ENCODE measurements around the gene RSKR.
A peak's percentile ranks its signal among the peaks of the same experiment; 100 is the strongest.
"Not testable (repeated sequence)": the region's sequence is repeated elsewhere in the genome, so short reads cannot be mapped to it uniquely, and the experiment has no call there.

The RSKR gene

DNA sequence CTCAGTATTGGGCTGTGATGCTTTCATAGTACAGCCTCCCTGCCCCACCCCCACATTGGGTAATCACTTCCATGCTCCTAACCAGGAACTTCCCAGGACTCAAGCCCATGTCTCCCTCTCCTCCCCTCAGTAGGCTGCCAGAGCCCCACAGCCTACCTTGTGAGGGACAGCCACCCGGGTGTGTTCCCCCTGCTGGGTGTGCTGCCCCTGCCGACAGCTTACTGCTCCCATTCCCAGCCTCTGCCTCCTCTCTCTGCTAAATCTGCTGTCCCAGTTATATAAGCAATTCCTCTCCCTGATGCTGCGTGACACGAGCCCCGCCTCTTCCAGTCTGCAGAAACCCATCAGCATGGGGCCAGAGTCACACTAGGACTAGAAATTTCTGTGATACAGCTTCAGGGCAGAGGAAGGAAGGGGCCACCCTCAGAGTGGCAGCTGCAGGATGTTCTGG lies at the start of gene RSKR:
Gene RSKR (minus strand): TSS at position 255 of the 451 bp plus-strand sequence. CDS start 24 bp downstream, at position 231.
- DNase-seq (ENCODE audit: low spot score): peak; percentile 69

- no peak for DNase-seq (ENCODE audit: low spot score)
Measured at GRCh38 chr17:28663723-28664122, 49.7 kb upstream of the RSKR start.

- no peak for DNase-seq (ENCODE audit: low spot score)
Measured at GRCh38 chr17:28662527-28662829, 48.5 kb upstream of the RSKR start.

- peak; percentile 95 for DNase-seq (ENCODE audit: low spot score)
Measured at GRCh38 chr17:28661635-28662526, 47.9 kb upstream of the RSKR start, which contains the start of the genes SDF2 and SUPT6H. Gene SDF2 (minus strand): TSS chr17:28661906. CDS start chr17:28661876, 30 bp downstream. Gene SUPT6H (plus strand): TSS chr17:28662205. CDS start chr17:28673402, 11,197 bp downstream.

- not testable (repeated sequence) for DNase-seq (ENCODE audit: low spot score)
Measured at GRCh38 chr17:28659497-28659881, 45.5 kb upstream of the RSKR start.

- not testable (repeated sequence) for DNase-seq (ENCODE audit: low spot score)
Measured at GRCh38 chr17:28658766-28659496, 44.9 kb upstream of the RSKR start.

DNA sequence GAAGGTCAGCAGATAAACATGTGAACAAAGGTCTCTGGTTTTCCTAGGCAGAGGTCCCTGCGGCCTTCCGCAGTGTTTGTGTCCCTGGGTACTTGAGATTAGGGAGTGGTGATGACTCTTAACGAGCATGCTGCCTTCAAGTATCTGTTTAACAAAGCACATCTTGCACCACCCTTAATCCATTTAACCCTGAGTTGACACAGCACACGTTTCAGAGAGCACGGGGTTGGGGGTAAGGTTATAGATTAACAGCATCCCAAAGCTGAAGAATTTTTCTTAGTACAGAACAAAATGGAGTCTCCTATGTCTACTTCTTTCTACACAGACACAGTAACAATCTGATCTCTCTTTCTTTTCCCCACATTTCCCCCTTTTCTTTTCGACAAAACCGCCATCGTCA lies 44.4 kb upstream of the RSKR start:
- DNase-seq (ENCODE audit: low spot score): not testable (repeated sequence)

GRCh38 chr17:28657756-28658155 lies 43.8 kb upstream of the RSKR start:
- no peak for DNase-seq (ENCODE audit: low spot score)

DNA sequence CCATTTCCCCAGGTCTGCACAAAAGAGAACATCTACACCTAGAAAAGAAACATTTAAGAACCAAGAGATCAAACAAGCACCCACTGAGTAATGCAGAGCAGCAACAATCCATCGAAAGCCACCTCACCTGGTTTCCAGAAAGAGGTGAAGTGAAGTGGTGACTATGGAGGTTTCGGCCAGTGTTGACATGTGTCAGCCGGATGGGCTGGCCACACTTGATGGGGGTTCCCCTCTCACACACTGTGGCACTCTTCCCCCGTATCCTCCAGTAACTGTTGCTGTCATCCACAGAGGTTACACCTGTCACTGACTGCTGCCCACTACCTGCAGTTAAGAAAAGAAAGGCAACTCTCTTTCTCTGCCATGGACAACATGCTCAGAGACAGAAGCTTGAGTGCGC lies 41.2 kb upstream of the RSKR start:
- no peak for DNase-seq (ENCODE audit: low spot score)

- DNase-seq (ENCODE audit: low spot score): no peak
Measured at GRCh38 chr17:28648698-28649097, 34.7 kb upstream of the RSKR start.

GRCh38 chr17:28646039-28646754 lies 32.2 kb upstream of the RSKR start:
- DNase-seq (ENCODE audit: low spot score): no peak

GRCh38 chr17:28645576-28645939 lies 31.6 kb upstream of the RSKR start:
- peak; percentile 11 for DNase-seq (ENCODE audit: low spot score)

- peak; percentile 98 for DNase-seq (ENCODE audit: low spot score)
Measured at GRCh38 chr17:28644787-28645575, 31.0 kb upstream of the RSKR start, which contains the start of gene BLTP2. Gene BLTP2 (minus strand): TSS chr17:28645158. CDS start chr17:28645056, 102 bp downstream.

DNA sequence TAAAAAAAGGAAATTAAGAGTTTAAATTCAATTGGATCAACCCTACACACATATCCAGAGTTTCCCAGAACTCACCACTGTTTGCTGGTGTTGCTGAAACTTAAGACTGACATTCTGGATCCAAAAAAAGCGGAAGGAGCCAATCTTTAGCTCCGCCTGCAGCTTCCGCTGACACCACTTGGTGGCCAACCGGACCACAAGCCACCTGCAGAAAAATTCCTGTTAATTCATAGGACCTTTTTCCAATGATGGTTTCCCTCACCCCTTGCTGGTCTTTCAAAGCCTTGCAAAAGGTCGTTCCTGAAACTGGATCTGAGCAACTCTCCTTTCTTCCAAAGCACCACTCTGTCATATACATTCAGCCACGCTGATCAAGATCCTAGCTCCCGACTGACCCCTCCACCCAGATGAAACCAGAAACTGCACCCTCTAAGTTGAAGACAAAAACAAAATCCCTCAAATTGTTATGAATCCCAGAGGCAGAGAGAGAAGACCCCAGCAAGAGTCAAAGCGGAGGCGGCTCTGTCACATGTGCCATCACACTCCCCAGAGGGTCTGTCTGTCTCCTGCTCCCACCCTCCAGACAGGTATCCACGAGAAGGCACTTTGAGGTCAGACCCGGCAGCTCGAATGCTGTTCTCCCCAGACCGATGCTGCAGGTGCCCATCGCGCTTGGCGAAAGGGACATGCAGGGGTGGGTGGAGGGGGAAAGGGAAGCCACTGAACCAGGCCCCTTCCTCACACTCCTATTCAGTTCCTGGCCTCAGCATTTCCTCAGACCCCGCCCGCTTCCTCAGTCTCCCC lies 30.2 kb upstream of the RSKR start:
- peak; percentile 36 for DNase-seq (ENCODE audit: low spot score)

GRCh38 chr17:28641579-28641978 lies 27.6 kb upstream of the RSKR start:
- DNase-seq (ENCODE audit: low spot score): no peak

GRCh38 chr17:28635506-28635905 lies 21.5 kb upstream of the RSKR start:
- no peak for DNase-seq (ENCODE audit: low spot score)

- peak; percentile 54 for DNase-seq (ENCODE audit: low spot score)
Measured at GRCh38 chr17:28634206-28634865, 20.4 kb upstream of the RSKR start.

DNA sequence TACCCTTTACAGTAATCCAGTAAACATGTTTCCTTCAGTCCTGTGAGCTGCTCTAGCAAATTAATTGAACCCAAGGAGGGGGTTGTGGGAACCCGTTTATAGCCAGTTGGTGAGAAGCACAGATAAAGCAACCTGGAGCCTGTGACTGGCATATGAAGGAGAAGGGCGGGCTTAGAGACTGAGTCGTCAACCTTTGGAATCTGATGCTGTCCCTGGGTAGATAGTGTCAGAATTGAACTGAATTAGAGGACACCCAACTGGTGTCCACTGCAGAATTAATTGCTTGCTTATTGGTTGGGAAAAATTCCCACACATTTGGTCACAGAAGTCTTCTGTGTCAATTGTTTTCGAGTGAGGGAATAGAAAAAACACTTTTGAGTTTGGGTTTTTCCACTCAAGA lies 12.8 kb upstream of the RSKR start:
- no peak for DNase-seq (ENCODE audit: low spot score)

DNA sequence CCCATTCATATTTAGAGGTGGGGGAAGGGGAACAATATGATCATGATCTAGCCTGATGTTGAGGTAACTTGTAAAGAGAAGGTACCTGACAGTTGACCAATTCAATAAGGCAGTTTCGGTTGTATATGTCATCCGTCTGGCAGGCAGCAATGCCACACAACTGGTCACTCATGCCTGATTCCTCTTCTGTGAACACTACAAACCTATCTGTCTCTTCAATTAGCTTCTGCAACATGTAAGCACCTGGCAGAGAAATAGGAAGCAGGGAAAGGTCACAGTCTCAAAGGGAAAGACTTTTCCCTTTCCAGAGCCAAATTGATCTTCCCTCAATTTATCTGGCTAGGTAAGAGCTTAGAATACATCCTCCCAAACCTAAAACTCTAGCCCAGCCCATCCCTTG lies 10.2 kb upstream of the RSKR start:
- no peak for DNase-seq (ENCODE audit: low spot score)

GRCh38 chr17:28623696-28624095 lies 9.7 kb upstream of the RSKR start:
- peak; percentile 54 for DNase-seq (ENCODE audit: low spot score)
